LNCaP clone FGC (cell line): Measurements from ENCODE around the gene BCL11B.

Experiments used
- DNase-seq: peaks from one replicate; pipeline ENCODE4 v3.0.0-alpha.2; 2011; ENCODE audit warnings: low read depth
- H3K4me3 ChIP-seq: 2 replicates; pipeline ENCODE4 v1.5.1; 2011; ENCODE audit warnings: mild to moderate bottlenecking, low read depth, low read length, control low read depth
- TF ChIP-seq, protein P1 (sequence below): IDR thresholded peaks from 2 replicates; pipeline ENCODE4 v1.5.1; 2012; ENCODE audit warnings: mild to moderate bottlenecking; ENCODE audit not compliant: control insufficient read depth, insufficient read depth; ENCODE audit errors: extremely low read depth

The BCL11B gene

GRCh38 chr14:99252940-99253868 is 18.8 kb downstream of the BCL11B start:
- no peak overlapping the region for H3K4me3 ChIP-seq
- TF ChIP-seq, protein P1, sequence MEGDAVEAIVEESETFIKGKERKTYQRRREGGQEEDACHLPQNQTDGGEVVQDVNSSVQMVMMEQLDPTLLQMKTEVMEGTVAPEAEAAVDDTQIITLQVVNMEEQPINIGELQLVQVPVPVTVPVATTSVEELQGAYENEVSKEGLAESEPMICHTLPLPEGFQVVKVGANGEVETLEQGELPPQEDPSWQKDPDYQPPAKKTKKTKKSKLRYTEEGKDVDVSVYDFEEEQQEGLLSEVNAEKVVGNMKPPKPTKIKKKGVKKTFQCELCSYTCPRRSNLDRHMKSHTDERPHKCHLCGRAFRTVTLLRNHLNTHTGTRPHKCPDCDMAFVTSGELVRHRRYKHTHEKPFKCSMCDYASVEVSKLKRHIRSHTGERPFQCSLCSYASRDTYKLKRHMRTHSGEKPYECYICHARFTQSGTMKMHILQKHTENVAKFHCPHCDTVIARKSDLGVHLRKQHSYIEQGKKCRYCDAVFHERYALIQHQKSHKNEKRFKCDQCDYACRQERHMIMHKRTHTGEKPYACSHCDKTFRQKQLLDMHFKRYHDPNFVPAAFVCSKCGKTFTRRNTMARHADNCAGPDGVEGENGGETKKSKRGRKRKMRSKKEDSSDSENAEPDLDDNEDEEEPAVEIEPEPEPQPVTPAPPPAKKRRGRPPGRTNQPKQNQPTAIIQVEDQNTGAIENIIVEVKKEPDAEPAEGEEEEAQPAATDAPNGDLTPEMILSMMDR: no peak
- no peak for DNase-seq

GRCh38 chr14:99252443-99252939 is 19.5 kb downstream of the BCL11B start:
- no peak overlapping the region for H3K4me3 ChIP-seq
- TF ChIP-seq, protein P1: no peak

DNA sequence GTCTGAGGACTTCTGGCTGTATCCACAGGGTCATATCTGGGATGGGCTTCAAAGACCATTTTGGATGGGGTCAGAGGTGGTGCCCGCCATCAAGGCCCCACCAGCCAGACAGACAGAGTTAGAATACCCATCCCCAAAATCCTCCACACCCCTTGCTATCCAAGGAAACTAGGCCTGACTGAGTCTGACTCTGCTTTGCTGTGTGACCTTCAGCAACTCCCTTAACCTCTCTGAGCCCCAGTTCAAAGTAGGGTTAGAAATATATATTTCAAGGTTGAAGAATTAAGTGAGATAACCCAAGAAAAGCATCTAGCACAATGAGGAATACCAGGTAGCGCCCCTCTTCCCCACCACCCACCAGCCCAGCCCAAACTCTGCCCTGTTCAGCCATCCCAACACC is 20.3 kb downstream of the BCL11B start:
- TF ChIP-seq, protein P1: no peak
- H3K4me3 ChIP-seq: no peak overlapping the region
- no peak for DNase-seq

More at GRCh38 chr14:99252443-99252939, 19.5 kb downstream of the BCL11B start:
- DNase-seq: no peak

GRCh38 chr14:99250636-99251208 is 21.3 kb downstream of the BCL11B start:
- no peak overlapping the region for H3K4me3 ChIP-seq
- TF ChIP-seq, protein P1: no peak
- DNase-seq: no peak

GRCh38 chr14:99249389-99249788 is 22.6 kb downstream of the BCL11B start:
- H3K4me3 ChIP-seq: no peak overlapping the region
- TF ChIP-seq, protein P1: no peak
- DNase-seq: no peak

GRCh38 chr14:99248761-99249171 is 23.2 kb downstream of the BCL11B start:
- TF ChIP-seq, protein P1: no peak
- no peak overlapping the region for H3K4me3 ChIP-seq
- DNase-seq: no peak
